ENCODE measurements around the gene APOBEC4. TPM values are rescaled to one million over a fixed set of nuclear protein-coding genes. Genes with fewer than 3 reads are reported as not detected.

Gene APOBEC4
- total RNA-seq, 6 experiments from 2014 or later: not detected

- H3K27ac Mint-ChIP-seq: peak overlapping the region; percentile 99
- TF ChIP-seq, protein P1, sequence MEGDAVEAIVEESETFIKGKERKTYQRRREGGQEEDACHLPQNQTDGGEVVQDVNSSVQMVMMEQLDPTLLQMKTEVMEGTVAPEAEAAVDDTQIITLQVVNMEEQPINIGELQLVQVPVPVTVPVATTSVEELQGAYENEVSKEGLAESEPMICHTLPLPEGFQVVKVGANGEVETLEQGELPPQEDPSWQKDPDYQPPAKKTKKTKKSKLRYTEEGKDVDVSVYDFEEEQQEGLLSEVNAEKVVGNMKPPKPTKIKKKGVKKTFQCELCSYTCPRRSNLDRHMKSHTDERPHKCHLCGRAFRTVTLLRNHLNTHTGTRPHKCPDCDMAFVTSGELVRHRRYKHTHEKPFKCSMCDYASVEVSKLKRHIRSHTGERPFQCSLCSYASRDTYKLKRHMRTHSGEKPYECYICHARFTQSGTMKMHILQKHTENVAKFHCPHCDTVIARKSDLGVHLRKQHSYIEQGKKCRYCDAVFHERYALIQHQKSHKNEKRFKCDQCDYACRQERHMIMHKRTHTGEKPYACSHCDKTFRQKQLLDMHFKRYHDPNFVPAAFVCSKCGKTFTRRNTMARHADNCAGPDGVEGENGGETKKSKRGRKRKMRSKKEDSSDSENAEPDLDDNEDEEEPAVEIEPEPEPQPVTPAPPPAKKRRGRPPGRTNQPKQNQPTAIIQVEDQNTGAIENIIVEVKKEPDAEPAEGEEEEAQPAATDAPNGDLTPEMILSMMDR (IDR thresholded peaks at IDR 0.05): no peak
- peaks cover 25% of the 10 kb centered on the region for H3K36me3 Mint-ChIP-seq (ENCODE audit: low read depth)
- DNase-seq: no peak
- H3K4me3 Mint-ChIP-seq: peak overlapping the region; percentile 100
- H3K9me3 Mint-ChIP-seq: peaks cover 4% of the 10 kb centered on the region; the same call in 1 of the 2 replicates
- H3K4me1 Mint-ChIP-seq (ENCODE audit: low read depth): peaks cover 46% of the 10 kb centered on the region
- peaks cover 7% of the 10 kb centered on the region for H3K27me3 Mint-ChIP-seq (ENCODE audit: insufficient read depth)
Measured at GRCh38 chr1:183636783-183637182, 16.3 kb downstream of the APOBEC4 start.

- Mint-ChIP-seq H3K4me1 (ENCODE audit: low read depth) (peaks cover 50% of the 10 kb centered on the region), H3K27ac (peak overlapping the region; percentile 99), H3K27me3 (ENCODE audit: insufficient read depth) (peaks cover 7% of the 10 kb centered on the region), H3K9me3 (peaks cover 4% of the 10 kb centered on the region; the same call in 1 of the 2 replicates), H3K36me3 (ENCODE audit: low read depth) (peaks cover 29% of the 10 kb centered on the region), H3K4me3 (peak overlapping the region; percentile 100)
- TF ChIP-seq, protein P1 (IDR thresholded peaks at IDR 0.05): no peak
- DNase-seq: no peak
Measured at GRCh38 chr1:183636334-183636682, 16.8 kb downstream of the APOBEC4 start.

DNA sequence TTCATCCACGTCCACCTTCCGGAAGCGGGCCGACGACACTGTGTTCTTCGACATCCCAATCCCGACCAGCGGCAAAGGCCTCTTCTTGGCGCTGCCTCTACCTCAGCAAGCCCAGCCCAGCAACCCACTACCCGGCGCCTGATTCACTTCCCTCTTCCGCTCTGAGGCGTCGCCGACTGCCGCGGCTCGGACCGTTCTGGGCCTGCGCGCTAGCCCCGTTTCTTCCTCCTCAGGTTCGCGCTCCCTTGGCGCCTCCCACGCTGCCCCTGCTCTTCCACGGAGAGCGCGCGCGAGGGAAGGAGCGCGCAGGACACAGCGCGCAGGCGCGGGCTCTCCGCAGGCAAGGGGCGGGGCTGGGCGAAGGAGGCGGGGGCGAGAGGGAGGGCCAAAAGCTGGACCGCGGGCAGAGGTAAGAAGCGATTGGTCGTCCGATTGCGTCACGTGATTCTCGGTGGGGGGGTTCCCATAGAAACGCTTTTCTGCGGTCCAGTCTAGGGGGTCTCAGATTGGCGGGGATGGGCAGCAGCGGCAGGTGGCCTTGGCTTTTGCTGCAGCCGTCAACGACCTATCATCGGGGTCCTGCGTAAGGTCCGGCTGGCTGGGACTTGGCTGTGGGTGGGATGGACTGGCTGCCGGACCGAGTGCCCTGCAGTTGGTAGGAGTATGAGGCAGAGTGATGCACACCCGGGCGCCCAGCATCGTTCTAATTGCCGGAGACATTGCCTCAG lies 17.3 kb downstream of the APOBEC4 start, which contains the start of gene ARPC5:
ARPC5 (minus strand) TSS at position 178 of the 728 bp plus-strand sequence; CDS start at position 54, 124 bp downstream.
- TF ChIP-seq, protein P1 (IDR thresholded peaks at IDR 0.05): no peak
- Mint-ChIP-seq H3K4me1 (ENCODE audit: low read depth) (peaks cover 52% of the 10 kb centered on the region), H3K36me3 (ENCODE audit: low read depth) (peaks cover 33% of the 10 kb centered on the region), H3K27ac (peak within 1 kb of the TSS; percentile 99), H3K4me3 (peak within 1 kb of the TSS; percentile 100), H3K9me3 (peaks cover 4% of the 10 kb centered on the region; the same call in 1 of the 2 replicates), H3K27me3 (ENCODE audit: insufficient read depth) (peaks cover 7% of the 10 kb centered on the region)
- DNase-seq: peak; percentile 96

DNA sequence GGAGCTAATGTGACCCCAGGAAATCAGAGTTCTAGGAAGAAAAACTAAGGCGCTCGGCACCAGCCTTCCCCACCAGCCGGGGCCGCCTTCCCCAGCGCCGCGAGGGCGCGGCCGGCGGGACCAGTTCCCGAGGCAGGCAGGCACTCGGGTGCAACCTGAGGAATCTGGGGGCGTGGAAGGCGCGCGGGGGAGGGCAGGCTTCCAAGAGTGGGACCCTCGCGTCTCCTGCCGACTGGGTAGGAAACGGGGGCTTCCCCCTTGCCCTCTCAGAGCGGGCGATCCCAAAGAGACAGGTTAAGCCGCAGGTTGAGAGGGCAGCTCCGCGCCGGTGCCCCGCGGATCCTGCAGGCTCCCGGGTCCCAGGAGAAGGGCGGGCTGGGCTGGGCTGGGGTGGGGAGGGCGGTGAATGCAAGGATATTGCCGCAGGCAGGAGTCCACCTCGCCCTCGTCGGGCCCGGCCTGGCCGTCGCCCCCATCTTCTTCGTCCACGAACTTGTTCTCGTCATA lies 18.0 kb downstream of the APOBEC4 start:
- peak overlapping the region; percentile 100 for H3K4me3 Mint-ChIP-seq
- H3K9me3 Mint-ChIP-seq: peaks cover 4% of the 10 kb centered on the region; the same call in 1 of the 2 replicates
- H3K36me3 Mint-ChIP-seq (ENCODE audit: low read depth): peaks cover 39% of the 10 kb centered on the region
- peaks cover 56% of the 10 kb centered on the region for H3K4me1 Mint-ChIP-seq (ENCODE audit: low read depth)
- peak overlapping the region; percentile 99 for H3K27ac Mint-ChIP-seq
- TF ChIP-seq, protein P1 (IDR thresholded peaks at IDR 0.05): no peak
- peaks cover 7% of the 10 kb centered on the region for H3K27me3 Mint-ChIP-seq (ENCODE audit: insufficient read depth)
- no peak for DNase-seq

GRCh38 chr1:183634429-183635065 lies 18.6 kb downstream of the APOBEC4 start:
- peaks cover 7% of the 10 kb centered on the region for H3K27me3 Mint-ChIP-seq (ENCODE audit: insufficient read depth)
- H3K27ac Mint-ChIP-seq: peak overlapping the region; percentile 99
- H3K4me3 Mint-ChIP-seq: peak overlapping the region; percentile 100
- H3K4me1 Mint-ChIP-seq (ENCODE audit: low read depth): peaks cover 56% of the 10 kb centered on the region
- TF ChIP-seq, protein P1 (IDR thresholded peaks at IDR 0.05): no peak
- peaks cover 4% of the 10 kb centered on the region; the same call in 1 of the 2 replicates for H3K9me3 Mint-ChIP-seq
- H3K36me3 Mint-ChIP-seq (ENCODE audit: low read depth): peaks cover 41% of the 10 kb centered on the region
- DNase-seq: no peak

Data from HFFc6 (cell line).